ENCODE measurements around the gene SLC22A14.
"Not testable (repeated sequence)": the region's sequence is repeated elsewhere in the genome, so short reads cannot be mapped to it uniquely, and the experiment has no call there.

The SLC22A14 gene, protein sequence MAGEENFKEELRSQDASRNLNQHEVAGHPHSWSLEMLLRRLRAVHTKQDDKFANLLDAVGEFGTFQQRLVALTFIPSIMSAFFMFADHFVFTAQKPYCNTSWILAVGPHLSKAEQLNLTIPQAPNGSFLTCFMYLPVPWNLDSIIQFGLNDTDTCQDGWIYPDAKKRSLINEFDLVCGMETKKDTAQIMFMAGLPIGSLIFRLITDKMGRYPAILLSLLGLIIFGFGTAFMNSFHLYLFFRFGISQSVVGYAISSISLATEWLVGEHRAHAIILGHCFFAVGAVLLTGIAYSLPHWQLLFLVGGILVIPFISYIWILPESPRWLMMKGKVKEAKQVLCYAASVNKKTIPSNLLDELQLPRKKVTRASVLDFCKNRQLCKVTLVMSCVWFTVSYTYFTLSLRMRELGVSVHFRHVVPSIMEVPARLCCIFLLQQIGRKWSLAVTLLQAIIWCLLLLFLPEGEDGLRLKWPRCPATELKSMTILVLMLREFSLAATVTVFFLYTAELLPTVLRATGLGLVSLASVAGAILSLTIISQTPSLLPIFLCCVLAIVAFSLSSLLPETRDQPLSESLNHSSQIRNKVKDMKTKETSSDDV

DNA sequence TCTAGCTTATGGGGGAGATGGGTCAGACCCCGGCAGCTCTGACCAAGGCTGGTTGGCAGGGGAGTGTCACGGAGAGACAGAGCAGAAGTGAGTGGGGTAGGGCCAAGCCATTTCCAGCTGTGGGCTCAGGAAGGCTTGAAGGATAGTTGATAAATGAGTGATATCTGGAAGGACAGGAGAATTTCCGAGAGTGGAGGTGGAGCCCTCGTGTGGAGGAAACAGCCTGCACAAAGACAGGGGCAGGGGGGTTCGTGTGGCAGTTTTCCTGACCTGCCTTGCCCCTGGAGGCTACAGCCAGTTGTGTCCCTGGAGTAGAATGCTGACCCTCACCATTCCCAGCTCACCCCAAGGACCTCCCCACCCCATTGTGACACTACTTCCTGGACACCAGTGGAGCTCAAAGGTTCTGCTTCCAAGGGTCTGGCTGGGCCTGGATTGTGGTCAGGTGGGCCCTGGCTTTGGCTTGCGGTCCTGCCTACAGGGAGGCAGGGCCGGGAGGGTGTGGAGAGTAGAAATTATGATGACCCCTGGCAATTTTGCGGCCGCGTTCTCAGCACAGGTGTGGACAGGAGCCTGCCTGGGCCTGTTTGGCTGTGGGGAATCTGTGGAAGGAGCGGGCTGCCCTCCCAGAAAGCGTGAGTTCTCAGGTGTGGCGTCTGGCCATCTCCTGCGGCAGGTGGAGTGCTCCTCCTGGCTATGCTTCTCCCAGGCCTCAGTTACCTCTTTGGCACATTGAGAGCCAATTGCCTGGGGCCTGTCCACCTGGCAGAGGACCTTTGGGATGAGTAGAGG lies at the start of gene SLC22A14:
SLC22A14 (plus strand) TSS at position 400 of the 792 bp plus-strand sequence. CDS start 23,733 bp downstream, outside the sequence.
- peak; percentile 13 for DNase-seq (ENCODE audit: low read depth)
- TF ChIP-seq, protein P1, sequence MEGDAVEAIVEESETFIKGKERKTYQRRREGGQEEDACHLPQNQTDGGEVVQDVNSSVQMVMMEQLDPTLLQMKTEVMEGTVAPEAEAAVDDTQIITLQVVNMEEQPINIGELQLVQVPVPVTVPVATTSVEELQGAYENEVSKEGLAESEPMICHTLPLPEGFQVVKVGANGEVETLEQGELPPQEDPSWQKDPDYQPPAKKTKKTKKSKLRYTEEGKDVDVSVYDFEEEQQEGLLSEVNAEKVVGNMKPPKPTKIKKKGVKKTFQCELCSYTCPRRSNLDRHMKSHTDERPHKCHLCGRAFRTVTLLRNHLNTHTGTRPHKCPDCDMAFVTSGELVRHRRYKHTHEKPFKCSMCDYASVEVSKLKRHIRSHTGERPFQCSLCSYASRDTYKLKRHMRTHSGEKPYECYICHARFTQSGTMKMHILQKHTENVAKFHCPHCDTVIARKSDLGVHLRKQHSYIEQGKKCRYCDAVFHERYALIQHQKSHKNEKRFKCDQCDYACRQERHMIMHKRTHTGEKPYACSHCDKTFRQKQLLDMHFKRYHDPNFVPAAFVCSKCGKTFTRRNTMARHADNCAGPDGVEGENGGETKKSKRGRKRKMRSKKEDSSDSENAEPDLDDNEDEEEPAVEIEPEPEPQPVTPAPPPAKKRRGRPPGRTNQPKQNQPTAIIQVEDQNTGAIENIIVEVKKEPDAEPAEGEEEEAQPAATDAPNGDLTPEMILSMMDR (IDR thresholded peaks at IDR 0.05; ENCODE audit: insufficient read depth, low read depth, low read length, missing control alignments) = peak; percentile 37
- no peak within 1 kb of the TSS for H3K4me3 ChIP-seq (ENCODE audit: low read depth, low read length)

DNA sequence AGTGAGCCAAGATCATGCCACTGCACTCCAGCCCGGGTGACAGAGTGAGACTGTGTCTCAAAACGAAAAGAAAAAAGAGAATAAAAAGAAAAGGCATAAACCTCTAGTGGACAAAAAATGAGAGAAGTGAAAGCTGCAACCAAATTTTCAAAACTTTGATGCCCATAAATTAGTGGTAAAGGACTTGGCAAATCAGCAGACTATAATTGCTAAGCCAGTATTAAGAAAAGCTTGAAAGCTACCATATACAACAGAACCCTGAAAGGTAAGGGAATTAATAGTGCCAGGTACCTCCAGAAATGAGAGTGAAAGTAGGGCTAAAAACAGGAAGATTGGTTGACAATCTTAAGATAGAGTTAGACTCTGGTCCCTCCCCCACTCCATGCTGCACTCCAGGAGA lies 49.4 kb upstream of the SLC22A14 start:
- TF ChIP-seq, protein P1 (IDR thresholded peaks at IDR 0.05; ENCODE audit: insufficient read depth, low read depth, low read length, missing control alignments) = no peak

DNA sequence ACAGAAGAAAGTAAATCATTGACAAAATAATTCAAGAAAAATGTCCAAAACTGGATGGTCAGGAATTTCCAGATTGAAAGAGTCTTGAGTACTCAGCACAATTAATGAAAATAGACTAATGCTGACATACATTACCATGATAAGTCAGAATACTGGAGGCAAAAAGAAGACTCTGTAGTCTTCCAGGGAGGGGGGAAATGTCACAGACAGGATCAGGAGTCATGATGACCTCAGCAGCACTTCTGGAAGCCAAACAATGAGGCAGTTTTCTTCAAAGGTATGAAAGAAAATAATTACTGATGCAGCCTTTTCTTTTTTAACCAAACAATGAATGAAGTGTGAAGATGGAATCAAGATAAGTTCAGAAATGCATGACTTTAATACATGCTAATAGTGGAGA lies 46.6 kb upstream of the SLC22A14 start:
- DNase-seq (ENCODE audit: low read depth) = no peak
- TF ChIP-seq, protein P1 (IDR thresholded peaks at IDR 0.05; ENCODE audit: insufficient read depth, low read depth, low read length, missing control alignments) = no peak
- H3K4me3 ChIP-seq (ENCODE audit: low read depth, low read length) = no peak overlapping the region

More for the DNA sequence above, 49.4 kb upstream of the SLC22A14 start:
- no peak overlapping the region for H3K4me3 ChIP-seq (ENCODE audit: low read depth, low read length)
- no peak for DNase-seq (ENCODE audit: low read depth)

DNA sequence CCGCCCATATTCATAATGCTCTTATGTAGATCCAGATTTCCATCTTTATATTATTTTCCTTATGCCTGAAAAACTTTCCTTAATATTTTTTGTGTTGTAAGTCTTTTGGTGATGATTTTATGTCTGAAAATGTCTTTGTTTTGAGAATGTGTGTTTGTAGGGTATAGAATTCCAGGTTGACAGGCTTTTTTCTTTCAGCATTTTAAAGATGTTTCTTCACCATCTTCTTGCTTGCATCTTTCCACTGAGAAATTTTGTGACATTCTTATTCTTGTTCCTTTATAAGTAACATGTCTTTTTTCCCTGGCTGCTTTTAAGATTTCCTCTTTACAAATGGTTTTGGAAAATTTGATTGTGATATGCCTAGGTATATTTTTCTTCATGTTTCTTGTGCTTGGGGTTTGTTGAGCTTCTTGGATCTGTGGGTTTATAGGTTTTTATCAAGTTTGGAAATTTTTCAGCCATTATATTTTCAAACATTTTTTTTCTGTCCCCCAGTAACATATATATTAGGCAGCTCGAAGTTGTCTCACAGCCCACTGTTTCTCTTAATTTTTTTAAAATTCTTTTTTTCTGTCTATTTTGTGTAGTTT lies 43.6 kb upstream of the SLC22A14 start:
- no peak overlapping the region for H3K4me3 ChIP-seq (ENCODE audit: low read depth, low read length)
- DNase-seq (ENCODE audit: low read depth) = no peak
- TF ChIP-seq, protein P1 (IDR thresholded peaks at IDR 0.05; ENCODE audit: insufficient read depth, low read depth, low read length, missing control alignments) = no peak

DNA sequence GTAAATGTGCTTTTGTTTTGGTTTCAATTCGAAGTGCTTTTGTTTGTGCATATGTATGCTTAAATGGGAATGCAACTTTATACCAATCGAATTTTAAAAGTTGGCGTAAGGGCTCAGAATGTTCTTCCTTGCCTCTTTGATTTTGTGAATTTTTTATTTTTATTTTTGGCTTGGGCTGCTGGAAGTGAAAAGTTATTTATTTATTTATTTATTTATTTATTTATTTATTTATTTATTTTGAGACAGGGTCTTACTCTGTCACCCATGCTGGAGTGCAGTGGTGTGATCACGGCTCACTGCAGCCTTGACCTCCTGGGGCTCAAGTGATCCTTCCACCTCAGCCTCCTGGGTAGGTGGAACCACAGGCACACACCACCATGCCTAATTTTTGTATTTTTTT lies 39.3 kb upstream of the SLC22A14 start:
- not testable (repeated sequence) for H3K4me3 ChIP-seq (ENCODE audit: low read depth, low read length); DNase-seq (ENCODE audit: low read depth)

DNA sequence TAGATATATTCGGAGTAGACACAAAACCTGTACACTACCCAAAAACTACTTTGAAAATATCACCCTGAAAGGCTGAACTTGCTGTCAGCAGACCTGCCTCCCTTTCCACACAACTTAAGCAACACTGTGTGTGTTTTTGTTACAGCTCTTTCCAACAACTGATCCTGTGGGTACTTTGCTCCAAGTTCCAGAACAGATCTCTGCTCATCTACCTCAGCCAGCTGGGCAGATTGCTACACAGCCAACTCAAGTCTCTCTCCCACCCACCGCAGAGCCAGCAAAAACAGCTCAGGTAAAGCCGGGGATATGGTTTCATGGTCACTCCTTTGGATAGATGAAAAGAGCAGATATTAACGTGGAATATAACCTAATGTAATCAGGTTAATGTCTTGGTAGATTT lies 36.2 kb upstream of the SLC22A14 start:
- H3K4me3 ChIP-seq (ENCODE audit: low read depth, low read length) = no peak overlapping the region

More for the DNA sequence above, 36.2 kb upstream of the SLC22A14 start:
- TF ChIP-seq, protein P1 (IDR thresholded peaks at IDR 0.05; ENCODE audit: insufficient read depth, low read depth, low read length, missing control alignments) = no peak
- DNase-seq (ENCODE audit: low read depth) = no peak
